ENCODE measurements around the gene CKM. TPM values are rescaled to one million over a fixed set of nuclear protein-coding genes. Genes with fewer than 3 reads are reported as not detected.
A peak's percentile ranks its signal among the peaks of the same experiment; 100 is the strongest.

CKM gene
- total and polyA plus RNA-seq, 2 of the 4 experiments (the other 2 are of a cell fraction): not detected

GRCh38 chr19:45303269-45304060, 19.2 kb downstream of the CKM start:
- Histone ChIP-seq H2BK20ac (ENCODE audit: low read depth, low read length) (no peak overlapping the region), H3K18ac (ENCODE audit: low read depth, low read length) (no peak overlapping the region), H3K4ac (ENCODE audit: low read depth, low read length) (no peak overlapping the region), H3K4me3 (ENCODE audit: insufficient read depth, low read depth, low read length) (no peak overlapping the region), H2AK9ac (replicated peaks; ENCODE audit: low read depth, low read length, poor library complexity) (peak overlapping the region; percentile 55), H3K36me3 (ENCODE audit: control insufficient read depth, insufficient read depth, low read length) (peaks cover 21% of the 10 kb centered on the region), H3K9me1 (ENCODE audit: insufficient read depth, low read length) (peaks cover 5% of the 10 kb centered on the region; the same call in 1 of the 2 replicates), H2BK15ac (ENCODE audit: low read depth, low read length) (no peak overlapping the region), H3K56ac (ENCODE audit: extremely low read depth, insufficient read depth, low read length) (no peak overlapping the region), H4K91ac (ENCODE audit: insufficient read depth, low read depth, low read length) (no peak overlapping the region), H2AFZ (replicated peaks; ENCODE audit: low read length, poor library complexity) (no peak overlapping the region), H2BK5ac (ENCODE audit: low read depth, low read length, poor library complexity, severe bottlenecking) (no peak overlapping the region), H3K4me1 (ENCODE audit: control insufficient read depth, insufficient read depth, low read length) (no peaks in the 10 kb centered on the region), H4K20me1 (ENCODE audit: insufficient read depth, low read length) (no peaks in the 10 kb centered on the region), H3K23ac (ENCODE audit: low read depth, low read length) (no peak overlapping the region), H4K8ac (ENCODE audit: low read depth in 2 of 2, low read length in 2 of 2) (no peak overlapping the region), H2BK120ac (ENCODE audit: low read depth, low read length) (no peak overlapping the region), H3K14ac (replicated peaks; ENCODE audit: low read depth, low read length) (no peak overlapping the region), H3K4me2 (ENCODE audit: low read depth, low read length) (no peak overlapping the region), H3K27me3 (ENCODE audit: control insufficient read depth, insufficient read depth, low read length) (no peaks in the 10 kb centered on the region), H2AK5ac (ENCODE audit: low read depth, low read length) (no peak overlapping the region), H4K5ac (ENCODE audit: low read depth, low read length) (no peak overlapping the region), H3K9me3 (ENCODE audit: control insufficient read depth, insufficient read depth, low read length) (0 out of 2 replicates have a peak, but pooled peaks cover 2% of the 10 kb centered on the region), H3K79me1 (ENCODE audit: low read depth in 1 of 2, low read length in 2 of 2) (no peaks in the 10 kb centered on the region), H3K27ac (ENCODE audit: insufficient read depth, low read length) (no peak overlapping the region), H3K9ac (ENCODE audit: low read depth, low read length) (no peak overlapping the region)
- ATAC-seq (ENCODE audit: low read depth) (no peak), DNase-seq (no peak)
- intact Hi-C loops (cut with micrococcal nuclease): no loop called here
- dilution Hi-C loops (cut with HindIII; ENCODE audit: low sequenced_read_pairs, unreplicated experiment): no loop called here
- in situ Hi-C loops (cut with MboI; ENCODE audit: low sequenced_read_pairs): no loop called here
- ChIA-PET CTCF (no interaction called here), POLR2A (ENCODE audit: unreplicated experiment) (no interaction called here)
- 100% methylated on average over 1 of the region's 12 CpGs; no CpG with 5 or more reads in 1 of the 2 experiments for WGBS, 2 experiments (ENCODE audit: extremely low coverage in 2 of 2, insufficient read length in 1 of 2)
- TF ChIP-seq, protein P1, sequence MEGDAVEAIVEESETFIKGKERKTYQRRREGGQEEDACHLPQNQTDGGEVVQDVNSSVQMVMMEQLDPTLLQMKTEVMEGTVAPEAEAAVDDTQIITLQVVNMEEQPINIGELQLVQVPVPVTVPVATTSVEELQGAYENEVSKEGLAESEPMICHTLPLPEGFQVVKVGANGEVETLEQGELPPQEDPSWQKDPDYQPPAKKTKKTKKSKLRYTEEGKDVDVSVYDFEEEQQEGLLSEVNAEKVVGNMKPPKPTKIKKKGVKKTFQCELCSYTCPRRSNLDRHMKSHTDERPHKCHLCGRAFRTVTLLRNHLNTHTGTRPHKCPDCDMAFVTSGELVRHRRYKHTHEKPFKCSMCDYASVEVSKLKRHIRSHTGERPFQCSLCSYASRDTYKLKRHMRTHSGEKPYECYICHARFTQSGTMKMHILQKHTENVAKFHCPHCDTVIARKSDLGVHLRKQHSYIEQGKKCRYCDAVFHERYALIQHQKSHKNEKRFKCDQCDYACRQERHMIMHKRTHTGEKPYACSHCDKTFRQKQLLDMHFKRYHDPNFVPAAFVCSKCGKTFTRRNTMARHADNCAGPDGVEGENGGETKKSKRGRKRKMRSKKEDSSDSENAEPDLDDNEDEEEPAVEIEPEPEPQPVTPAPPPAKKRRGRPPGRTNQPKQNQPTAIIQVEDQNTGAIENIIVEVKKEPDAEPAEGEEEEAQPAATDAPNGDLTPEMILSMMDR (conservative IDR thresholded peaks at IDR 0.05; ENCODE audit: low read depth, low read length): no peak
- no peak for TF ChIP-seq MAFK (IDR thresholded peaks at IDR 0.05; ENCODE audit: low read depth, low read length)
- TF ChIP-seq NFE2L2 (IDR thresholded peaks at IDR 0.05; ENCODE audit: low read depth, low read length): no peak
- no peak for TF ChIP-seq FOS (IDR thresholded peaks at IDR 0.05; ENCODE audit: low read depth, low read length)
- no peak for TF ChIP-seq RCOR1 (IDR thresholded peaks at IDR 0.05; ENCODE audit: insufficient replicate concordance, low read length)
- TF ChIP-seq RFX5 (IDR thresholded peaks at IDR 0.05; ENCODE audit: low read depth, low read length): no peak
- no peak for TF ChIP-seq MAZ (IDR thresholded peaks at IDR 0.05; ENCODE audit: borderline replicate concordance, low read depth, low read length)
- no peak for TF ChIP-seq POLR2A (IDR thresholded peaks at IDR 0.05; ENCODE audit: low read depth, low read length)
- TF ChIP-seq, protein P2, sequence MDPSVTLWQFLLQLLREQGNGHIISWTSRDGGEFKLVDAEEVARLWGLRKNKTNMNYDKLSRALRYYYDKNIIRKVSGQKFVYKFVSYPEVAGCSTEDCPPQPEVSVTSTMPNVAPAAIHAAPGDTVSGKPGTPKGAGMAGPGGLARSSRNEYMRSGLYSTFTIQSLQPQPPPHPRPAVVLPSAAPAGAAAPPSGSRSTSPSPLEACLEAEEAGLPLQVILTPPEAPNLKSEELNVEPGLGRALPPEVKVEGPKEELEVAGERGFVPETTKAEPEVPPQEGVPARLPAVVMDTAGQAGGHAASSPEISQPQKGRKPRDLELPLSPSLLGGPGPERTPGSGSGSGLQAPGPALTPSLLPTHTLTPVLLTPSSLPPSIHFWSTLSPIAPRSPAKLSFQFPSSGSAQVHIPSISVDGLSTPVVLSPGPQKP (IDR thresholded peaks at IDR 0.05; ENCODE audit: borderline replicate concordance, low read depth, low read length): no peak
- TF ChIP-seq CHD1 (IDR thresholded peaks at IDR 0.05; ENCODE audit: low read depth, low read length): no peak
- no peak for TF ChIP-seq BHLHE40 (IDR thresholded peaks at IDR 0.05; ENCODE audit: low read depth, low read length)
- TF ChIP-seq MXI1 (IDR thresholded peaks at IDR 0.05; ENCODE audit: borderline replicate concordance, low read depth, low read length): no peak
- TF ChIP-seq RAD21 (IDR thresholded peaks at IDR 0.05; ENCODE audit: low read length): no peak
- TF ChIP-seq, protein P3, sequence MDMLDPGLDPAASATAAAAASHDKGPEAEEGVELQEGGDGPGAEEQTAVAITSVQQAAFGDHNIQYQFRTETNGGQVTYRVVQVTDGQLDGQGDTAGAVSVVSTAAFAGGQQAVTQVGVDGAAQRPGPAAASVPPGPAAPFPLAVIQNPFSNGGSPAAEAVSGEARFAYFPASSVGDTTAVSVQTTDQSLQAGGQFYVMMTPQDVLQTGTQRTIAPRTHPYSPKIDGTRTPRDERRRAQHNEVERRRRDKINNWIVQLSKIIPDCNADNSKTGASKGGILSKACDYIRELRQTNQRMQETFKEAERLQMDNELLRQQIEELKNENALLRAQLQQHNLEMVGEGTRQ (IDR thresholded peaks at IDR 0.05; ENCODE audit: low read depth, low read length): no peak
- TF ChIP-seq SMC3 (IDR thresholded peaks at IDR 0.05; ENCODE audit: low read depth, low read length): no peak
- no peak for TF ChIP-seq CEBPB (IDR thresholded peaks at IDR 0.05; ENCODE audit: low read depth, low read length)
- no TSS peak for BruUV-seq (replicated peaks)

Data from IMR-90 (cell line).